IPS-20b (cell line): ENCODE results near the gene RPL36AL.
"Not testable (repeated sequence)": the region's sequence is repeated elsewhere in the genome, so short reads cannot be mapped to it uniquely, and the experiment has no call there.

Experiments
- H3K27ac ChIP-seq: one replicate; pipeline ENCODE4 v1.5.1; 2013; ENCODE audit warnings: low read length
- H3K27me3 ChIP-seq: 2 replicates; pipeline ENCODE4 v1.6.1; 2013; ENCODE audit warnings: mild to moderate bottlenecking, low read length, inconsistent platforms; ENCODE audit not compliant: insufficient read depth
- H3K36me3 ChIP-seq: 2 replicates; pipeline ENCODE4 v1.6.1; 2013; ENCODE audit warnings: low read depth, mild to moderate bottlenecking, inconsistent platforms, low read length, moderate library complexity; ENCODE audit not compliant: insufficient read depth
- H3K4me1 ChIP-seq: 2 replicates; pipeline ENCODE4 v1.6.1; 2013; ENCODE audit warnings: mild to moderate bottlenecking, control low read depth, inconsistent platforms, low read length, moderate library complexity; ENCODE audit not compliant: insufficient read depth
- H3K4me3 ChIP-seq: 2 replicates; pipeline ENCODE4 v1.5.1; 2013; ENCODE audit warnings: mild to moderate bottlenecking, low read length, inconsistent platforms
- H3K9ac ChIP-seq: 2 replicates; pipeline ENCODE4 v1.6.1; 2013; ENCODE audit warnings: low read depth, mild to moderate bottlenecking, inconsistent platforms, low read length, moderate library complexity
- H3K9me3 ChIP-seq: 2 replicates; pipeline ENCODE4 v1.6.1; 2013; ENCODE audit warnings: mild to moderate bottlenecking, low read depth, low read length, inconsistent platforms; ENCODE audit not compliant: insufficient read depth

The RPL36AL gene

DNA sequence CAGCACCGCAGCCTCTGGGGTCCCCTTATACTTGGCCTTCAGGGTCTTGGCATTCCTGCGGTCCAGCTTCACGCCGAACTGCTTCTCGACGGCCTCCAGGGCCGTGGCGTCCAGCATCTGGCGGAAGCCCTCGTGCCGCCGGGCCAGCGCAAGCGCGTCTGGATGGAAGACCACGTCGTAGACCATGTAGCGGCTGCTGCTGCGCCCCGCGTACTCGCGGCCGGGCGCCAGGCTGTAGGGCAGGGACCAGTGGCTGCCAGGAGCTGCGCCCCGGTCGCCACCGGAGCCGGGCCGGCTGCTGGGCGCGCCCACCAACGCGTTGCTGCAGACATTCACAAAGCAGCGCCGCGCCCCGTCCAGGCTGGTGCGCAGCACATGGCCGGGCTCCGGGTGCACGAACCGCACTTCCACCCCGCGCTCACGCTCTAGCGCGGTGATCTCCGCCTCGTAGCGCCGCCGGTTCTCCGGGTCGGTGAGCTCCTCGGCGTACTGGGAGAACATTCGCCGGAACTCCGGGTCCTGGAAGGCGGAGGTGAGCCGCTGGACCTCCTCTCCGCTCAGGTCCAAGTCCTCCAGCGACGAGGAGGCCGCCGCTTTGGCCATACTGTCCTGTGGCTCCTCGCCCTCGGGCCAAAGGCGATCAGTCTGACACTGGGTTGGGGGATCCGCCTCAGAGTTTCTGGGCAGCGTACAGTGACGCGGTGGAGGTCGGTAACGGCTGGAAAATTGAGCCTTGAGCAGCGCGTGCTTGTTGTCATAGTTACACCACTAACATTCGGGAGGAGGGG lies 14.3 kb upstream of the RPL36AL start, which contains the start of gene DNAAF2:
TSS of gene DNAAF2 (minus strand) at position 698 of the 788 bp plus-strand sequence. CDS start at position 603, 95 bp downstream.
- Histone ChIP-seq H3K36me3 (peaks cover 39% of the 10 kb centered on the region), H3K9me3 (no peaks in the 10 kb centered on the region), H3K27ac (peak within 1 kb of the TSS; percentile 96), H3K4me3 (peak within 1 kb of the TSS; percentile 89), H3K27me3 (no peaks in the 10 kb centered on the region), H3K4me1 (peaks cover 4% of the 10 kb centered on the region; the same call in 1 of the 2 replicates), H3K9ac (peak within 1 kb of the TSS; percentile 95)

DNA sequence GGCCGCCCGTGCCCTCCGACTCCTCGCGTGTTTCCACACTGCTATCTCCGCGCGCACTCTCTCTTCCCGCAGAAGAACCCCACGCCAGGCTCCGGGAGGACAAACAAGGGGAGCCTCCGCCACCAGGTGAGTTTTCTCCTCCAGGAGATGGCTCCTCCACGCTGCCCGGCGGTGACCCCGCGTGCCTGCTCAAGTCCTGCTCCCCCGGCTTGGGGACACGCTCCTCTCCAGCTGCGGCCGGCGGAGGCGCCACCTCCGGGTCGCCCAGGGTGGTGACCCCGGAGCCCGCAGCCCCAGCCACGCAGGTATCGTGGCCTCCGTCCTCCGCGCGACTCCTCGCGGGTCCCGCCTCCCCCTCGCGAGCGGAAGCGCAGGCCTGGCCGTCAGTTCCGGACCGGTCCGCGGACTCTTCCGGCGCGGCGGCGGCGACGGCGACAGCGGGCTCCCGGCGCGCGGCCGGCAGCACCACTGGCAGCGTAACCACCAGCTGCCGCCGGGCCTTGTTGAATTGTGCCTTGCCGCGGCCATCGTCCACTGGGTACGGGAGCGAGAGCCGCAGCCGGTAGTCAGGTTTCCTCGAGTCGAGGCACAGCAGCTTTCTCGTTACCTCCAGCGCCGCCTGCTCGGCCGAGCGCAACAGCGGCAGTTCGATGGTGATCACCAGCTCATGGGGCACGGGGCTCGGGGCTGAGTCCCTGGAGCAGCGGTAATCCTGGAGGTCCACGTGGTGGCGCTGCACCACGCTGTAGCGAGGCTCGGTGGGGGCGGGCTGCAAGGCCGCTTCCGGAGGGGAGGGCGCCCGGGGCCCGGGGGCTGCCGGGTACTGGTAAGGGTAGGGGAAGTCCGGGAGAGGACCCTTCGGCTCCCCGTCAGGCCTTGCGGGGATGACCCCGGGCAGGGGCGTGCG lies 13.5 kb upstream of the RPL36AL start:
- H3K9me3 ChIP-seq, result no peaks in the 10 kb centered on the region
- peaks cover 33% of the 10 kb centered on the region for H3K36me3 ChIP-seq
- peak overlapping the region; percentile 95 for H3K9ac ChIP-seq
- H3K27ac ChIP-seq, result peak overlapping the region; percentile 96
- H3K4me3 ChIP-seq, result peak overlapping the region; percentile 89
- no peaks in the 10 kb centered on the region for H3K27me3 ChIP-seq
- H3K4me1 ChIP-seq, result peaks cover 4% of the 10 kb centered on the region; the same call in 1 of the 2 replicates

DNA sequence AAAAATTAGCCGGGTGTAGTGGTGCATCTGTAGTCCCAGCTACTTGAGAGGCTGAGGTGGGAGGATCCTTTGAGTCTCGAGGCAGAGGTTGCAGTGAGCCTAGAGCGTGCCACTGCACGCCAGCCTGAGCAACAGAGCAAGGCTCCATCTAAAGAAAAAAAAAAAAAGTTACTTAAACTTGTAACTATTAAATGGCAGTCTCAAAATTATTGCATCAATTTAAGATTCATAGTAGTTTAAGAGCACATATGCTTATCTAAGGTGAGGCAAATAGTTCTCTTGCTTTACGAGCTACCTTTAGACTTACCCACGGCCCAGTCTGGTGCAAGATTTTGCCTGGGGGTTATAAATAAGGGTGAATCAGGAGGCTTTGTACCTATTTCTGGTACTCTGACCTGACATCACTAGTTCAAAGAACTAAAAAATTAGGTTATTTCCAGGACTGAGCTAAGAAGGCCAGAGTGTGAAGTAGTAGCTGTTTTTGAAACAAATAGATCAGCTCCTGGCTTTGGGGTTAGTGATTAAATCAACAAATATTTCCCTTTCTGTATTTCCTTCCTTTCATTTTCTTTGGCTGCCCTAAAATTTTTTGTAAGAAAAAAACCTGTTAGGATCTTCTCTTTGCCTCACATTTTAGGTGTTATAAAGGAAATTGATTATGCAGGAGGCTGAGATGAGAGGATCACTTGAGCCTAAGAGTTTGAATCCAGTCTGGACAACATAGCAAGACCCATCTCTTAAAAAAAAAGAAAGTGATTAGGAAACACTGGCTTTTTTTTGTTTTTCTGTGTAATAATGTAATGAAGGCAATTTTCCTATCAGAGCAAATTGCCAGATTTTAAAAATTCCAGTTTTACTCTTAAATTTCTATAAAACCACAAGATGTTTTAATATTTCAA lies 3.8 kb upstream of the RPL36AL start:
- Histone ChIP-seq H3K4me3 (no peak overlapping the region), H3K36me3 (peaks cover 41% of the 10 kb centered on the region), H3K4me1 (0 out of 2 replicates have a peak, but pooled peaks cover 4% of the 10 kb centered on the region), H3K27ac (no peak overlapping the region), H3K9ac (no peak overlapping the region), H3K9me3 (no peaks in the 10 kb centered on the region), H3K27me3 (no peaks in the 10 kb centered on the region)

DNA sequence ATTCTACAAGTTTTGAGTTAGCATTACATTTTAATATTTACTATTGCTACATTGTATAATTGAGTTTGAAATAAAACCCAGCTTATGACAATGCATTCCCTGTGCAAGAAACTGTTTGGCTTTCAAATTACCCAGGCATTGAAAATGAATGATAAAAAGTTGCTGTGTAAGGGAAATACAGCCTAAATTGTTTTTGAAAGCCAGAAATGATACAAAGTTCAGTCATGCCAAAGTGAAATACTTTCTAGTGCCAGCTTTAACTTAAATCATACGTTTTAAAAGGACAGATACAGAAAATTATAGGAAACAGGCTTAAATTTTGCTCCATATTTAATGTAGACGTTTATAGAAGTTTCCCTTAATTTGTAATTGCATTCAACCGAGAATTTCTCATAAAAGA lies 3.0 kb upstream of the RPL36AL start:
- no peak overlapping the region for H3K9ac ChIP-seq
- no peaks in the 10 kb centered on the region for H3K27me3 ChIP-seq
- H3K4me3 ChIP-seq, result peak overlapping the region; percentile 99; the same call in 1 of the 2 replicates
- no peaks in the 10 kb centered on the region for H3K9me3 ChIP-seq
- H3K27ac ChIP-seq, result no peak overlapping the region
- peaks cover 48% of the 10 kb centered on the region for H3K36me3 ChIP-seq
- H3K4me1 ChIP-seq, result 0 out of 2 replicates have a peak, but pooled peaks cover 4% of the 10 kb centered on the region

- Histone ChIP-seq H3K27me3 (no peaks in the 10 kb centered on the region), H3K9me3 (no peaks in the 10 kb centered on the region), H3K27ac (no peak overlapping the region), H3K4me1 (0 out of 2 replicates have a peak, but pooled peaks cover 4% of the 10 kb centered on the region), H3K36me3 (peaks cover 49% of the 10 kb centered on the region), H3K9ac (no peak overlapping the region; the same call in 1 of the 2 replicates), H3K4me3 (peak overlapping the region; percentile 99)
These were observed 1.7 kb upstream of the RPL36AL start for GRCh38 chr14:49622022-49622607.

DNA sequence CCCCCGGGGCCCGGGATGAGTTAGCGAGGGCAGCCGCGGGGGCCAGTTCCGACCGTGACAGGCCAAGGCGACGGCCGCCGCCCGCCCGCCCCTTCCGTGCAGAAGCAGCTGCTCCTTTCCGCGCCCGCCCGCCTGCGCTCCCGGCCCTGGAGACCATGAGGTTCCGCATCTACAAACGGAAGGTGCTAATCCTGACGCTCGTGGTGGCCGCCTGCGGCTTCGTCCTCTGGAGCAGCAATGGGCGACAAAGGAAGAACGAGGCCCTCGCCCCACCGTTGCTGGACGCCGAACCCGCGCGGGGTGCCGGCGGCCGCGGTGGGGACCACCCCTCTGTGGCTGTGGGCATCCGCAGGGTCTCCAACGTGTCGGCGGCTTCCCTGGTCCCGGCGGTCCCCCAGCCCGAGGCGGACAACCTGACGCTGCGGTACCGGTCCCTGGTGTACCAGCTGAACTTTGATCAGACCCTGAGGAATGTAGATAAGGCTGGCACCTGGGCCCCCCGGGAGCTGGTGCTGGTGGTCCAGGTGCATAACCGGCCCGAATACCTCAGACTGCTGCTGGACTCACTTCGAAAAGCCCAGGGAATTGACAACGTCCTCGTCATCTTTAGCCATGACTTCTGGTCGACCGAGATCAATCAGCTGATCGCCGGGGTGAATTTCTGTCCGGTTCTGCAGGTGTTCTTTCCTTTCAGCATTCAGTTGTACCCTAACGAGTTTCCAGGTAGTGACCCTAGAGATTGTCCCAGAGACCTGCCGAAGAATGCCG lies 872 bp upstream of the RPL36AL start:
- no peaks in the 10 kb centered on the region for H3K9me3 ChIP-seq
- no peaks in the 10 kb centered on the region for H3K27me3 ChIP-seq
- H3K9ac ChIP-seq, result peak overlapping the region; percentile 66; the same call in 1 of the 2 replicates
- H3K4me3 ChIP-seq, result peak overlapping the region; percentile 99
- no peak overlapping the region for H3K27ac ChIP-seq
- 0 out of 2 replicates have a peak, but pooled peaks cover 4% of the 10 kb centered on the region for H3K4me1 ChIP-seq
- peaks cover 40% of the 10 kb centered on the region for H3K36me3 ChIP-seq

- no peaks in the 10 kb centered on the region for H3K9me3 ChIP-seq
- H3K4me1 ChIP-seq, result 0 out of 2 replicates have a peak, but pooled peaks cover 4% of the 10 kb centered on the region
- peaks cover 25% of the 10 kb centered on the region for H3K36me3 ChIP-seq
- peak overlapping the region; percentile 97 for H3K9ac ChIP-seq
- H3K4me3 ChIP-seq, result peak overlapping the region; percentile 99
- no peaks in the 10 kb centered on the region for H3K27me3 ChIP-seq
- H3K27ac ChIP-seq, result peak overlapping the region; percentile 86
These were observed 696 bp downstream of the RPL36AL start for GRCh38 chr14:49619730-49620129.

GRCh38 chr14:49619273-49619672 lies 1.2 kb downstream of the RPL36AL start:
- H3K36me3 ChIP-seq, result peaks cover 30% of the 10 kb centered on the region
- peak overlapping the region; percentile 97 for H3K9ac ChIP-seq
- H3K9me3 ChIP-seq, H3K4me1 ChIP-seq, H3K27me3 ChIP-seq: not testable (repeated sequence)
- peak overlapping the region; percentile 99 for H3K4me3 ChIP-seq
- peak overlapping the region; percentile 86 for H3K27ac ChIP-seq

DNA sequence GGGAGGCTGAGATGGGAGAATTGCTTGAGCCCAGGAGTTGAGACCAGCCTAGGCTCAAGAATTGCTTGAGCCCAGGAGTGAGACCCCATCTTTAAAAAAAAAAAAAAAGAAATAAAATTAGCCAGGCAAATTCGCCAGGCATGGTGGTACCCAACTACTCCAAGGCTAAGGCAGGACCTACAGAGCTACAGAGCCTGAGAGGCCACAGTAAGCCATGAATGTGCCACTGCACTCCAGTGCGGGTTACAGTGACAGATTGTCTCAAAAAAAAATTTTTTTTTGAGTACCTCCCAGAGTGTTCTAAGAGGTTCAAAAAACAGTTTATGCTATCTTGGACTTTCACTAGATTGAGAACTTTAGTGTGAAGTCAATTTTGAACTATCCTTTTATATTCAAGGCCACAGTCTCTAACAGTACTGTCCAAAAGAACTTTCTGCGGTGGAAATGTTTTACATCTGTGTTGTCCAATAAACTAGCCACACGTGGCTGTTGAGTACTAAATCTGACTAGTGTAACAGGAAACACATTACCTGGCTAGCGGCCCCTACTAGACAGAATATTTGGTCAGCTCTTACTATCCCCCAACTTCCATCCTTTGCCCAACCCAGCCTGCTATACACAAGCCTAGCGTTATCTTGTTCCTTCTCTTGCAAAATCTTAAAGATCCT lies 2.4 kb downstream of the RPL36AL start:
- peaks cover 34% of the 10 kb centered on the region for H3K36me3 ChIP-seq
- H3K9me3 ChIP-seq, result no peaks in the 10 kb centered on the region
- H3K4me1 ChIP-seq, result 0 out of 2 replicates have a peak, but pooled peaks cover 4% of the 10 kb centered on the region
- peak overlapping the region; percentile 32; the same call in 1 of the 2 replicates for H3K4me3 ChIP-seq
- H3K27me3 ChIP-seq, result no peaks in the 10 kb centered on the region
- no peak overlapping the region for H3K27ac ChIP-seq
- no peak overlapping the region for H3K9ac ChIP-seq

GRCh38 chr14:49615776-49616175 lies 4.7 kb downstream of the RPL36AL start:
- no peaks in the 10 kb centered on the region for H3K27me3 ChIP-seq
- H3K9me3 ChIP-seq, result no peaks in the 10 kb centered on the region
- H3K27ac ChIP-seq, result no peak overlapping the region
- no peak overlapping the region for H3K9ac ChIP-seq
- H3K4me1 ChIP-seq, result no peaks in the 10 kb centered on the region
- peaks cover 37% of the 10 kb centered on the region for H3K36me3 ChIP-seq
- H3K4me3 ChIP-seq, result no peak overlapping the region
